ENCODE results near the gene HPCAL1.

DNA sequence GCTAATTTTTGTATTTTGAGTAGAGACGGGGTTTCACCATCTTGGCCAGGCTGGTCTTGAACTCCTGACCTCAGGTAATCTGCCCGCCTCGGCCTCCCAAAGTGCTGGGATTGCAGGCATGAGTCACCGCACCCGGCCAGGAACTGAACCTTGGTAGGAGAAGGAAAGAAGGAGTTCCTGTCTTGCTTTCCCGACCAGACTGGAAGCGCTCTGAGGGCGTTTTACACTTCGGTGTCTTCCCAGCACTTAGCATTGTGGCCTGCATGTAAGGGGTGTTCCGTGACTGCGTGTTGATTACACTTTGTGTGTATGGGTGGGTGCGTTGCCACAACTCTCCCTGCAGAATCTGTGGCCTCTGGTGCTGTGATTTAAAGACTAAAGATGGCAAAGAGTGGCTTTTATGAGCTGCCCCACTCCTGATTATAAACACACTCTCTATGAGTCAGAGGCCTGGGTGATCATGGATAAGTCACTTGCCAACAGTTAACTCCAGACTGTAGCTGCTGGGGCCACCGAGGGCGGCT lies 99.4 kb downstream of the HPCAL1 start:
- TF ChIP-seq, protein P1, sequence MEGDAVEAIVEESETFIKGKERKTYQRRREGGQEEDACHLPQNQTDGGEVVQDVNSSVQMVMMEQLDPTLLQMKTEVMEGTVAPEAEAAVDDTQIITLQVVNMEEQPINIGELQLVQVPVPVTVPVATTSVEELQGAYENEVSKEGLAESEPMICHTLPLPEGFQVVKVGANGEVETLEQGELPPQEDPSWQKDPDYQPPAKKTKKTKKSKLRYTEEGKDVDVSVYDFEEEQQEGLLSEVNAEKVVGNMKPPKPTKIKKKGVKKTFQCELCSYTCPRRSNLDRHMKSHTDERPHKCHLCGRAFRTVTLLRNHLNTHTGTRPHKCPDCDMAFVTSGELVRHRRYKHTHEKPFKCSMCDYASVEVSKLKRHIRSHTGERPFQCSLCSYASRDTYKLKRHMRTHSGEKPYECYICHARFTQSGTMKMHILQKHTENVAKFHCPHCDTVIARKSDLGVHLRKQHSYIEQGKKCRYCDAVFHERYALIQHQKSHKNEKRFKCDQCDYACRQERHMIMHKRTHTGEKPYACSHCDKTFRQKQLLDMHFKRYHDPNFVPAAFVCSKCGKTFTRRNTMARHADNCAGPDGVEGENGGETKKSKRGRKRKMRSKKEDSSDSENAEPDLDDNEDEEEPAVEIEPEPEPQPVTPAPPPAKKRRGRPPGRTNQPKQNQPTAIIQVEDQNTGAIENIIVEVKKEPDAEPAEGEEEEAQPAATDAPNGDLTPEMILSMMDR (conservative IDR thresholded peaks at IDR 0.05; ENCODE audit: low read depth, low read length): no peak
- TF ChIP-seq EZH2phosphoT487 (IDR thresholded peaks at IDR 0.05; ENCODE audit: borderline replicate concordance, low read length): no peak
